NCI-H2196 (cell line): ENCODE measurements around the gene ACAD8.

Experiments used
- DNase-seq: peaks from one replicate; lab custom pipeline; 2025; ENCODE audit not compliant: unreplicated experiment; lab: John Stamatoyannopoulos, UW

ACAD8 gene

GRCh38 chr11:134288486-134288885 is 35.1 kb downstream of the ACAD8 start:
- DNase-seq, result no peak

DNA sequence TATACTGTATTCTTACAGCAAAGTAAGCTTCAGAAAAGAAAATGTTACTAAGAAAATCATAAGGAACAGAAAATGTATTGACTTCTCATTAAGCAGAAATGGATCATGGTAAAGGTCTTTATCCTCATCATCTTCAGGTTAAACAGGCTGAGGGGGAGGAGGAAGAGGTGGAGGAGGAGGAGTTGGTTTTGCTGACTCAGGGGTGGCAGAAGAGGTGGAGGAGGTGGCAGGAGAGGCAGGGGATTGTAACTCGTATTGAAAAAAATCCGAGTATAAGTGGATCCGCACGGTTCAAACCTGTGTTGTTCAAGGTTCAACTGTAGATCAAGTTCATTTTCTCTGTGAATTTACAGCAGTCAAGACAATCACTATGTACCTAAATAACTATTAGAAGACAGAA is 35.8 kb downstream of the ACAD8 start:
- DNase-seq, result no peak

GRCh38 chr11:134289789-134290188 is 36.4 kb downstream of the ACAD8 start:
- DNase-seq, result no peak

DNA sequence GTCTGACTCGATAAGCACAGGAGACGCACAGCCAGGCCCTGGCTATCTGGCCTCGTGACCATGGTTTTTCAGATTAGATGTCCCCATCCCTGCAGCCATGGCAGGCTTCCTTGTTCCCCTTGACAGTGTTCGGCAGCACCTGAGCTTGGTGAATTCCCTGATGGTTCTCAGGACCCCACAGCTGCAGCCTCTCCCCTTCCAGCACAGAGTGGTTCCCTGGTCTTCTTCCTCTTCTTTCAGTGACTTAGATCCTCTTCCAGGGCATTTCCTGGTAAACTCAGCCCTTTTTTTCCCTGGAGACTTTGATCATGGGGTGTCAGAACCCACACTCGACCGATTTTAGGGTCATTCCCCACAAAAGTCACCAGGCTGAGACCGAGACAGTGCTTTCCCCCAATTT is 37.3 kb downstream of the ACAD8 start:
- DNase-seq, result no peak

GRCh38 chr11:134291196-134291595 is 37.8 kb downstream of the ACAD8 start:
- no peak for DNase-seq

DNA sequence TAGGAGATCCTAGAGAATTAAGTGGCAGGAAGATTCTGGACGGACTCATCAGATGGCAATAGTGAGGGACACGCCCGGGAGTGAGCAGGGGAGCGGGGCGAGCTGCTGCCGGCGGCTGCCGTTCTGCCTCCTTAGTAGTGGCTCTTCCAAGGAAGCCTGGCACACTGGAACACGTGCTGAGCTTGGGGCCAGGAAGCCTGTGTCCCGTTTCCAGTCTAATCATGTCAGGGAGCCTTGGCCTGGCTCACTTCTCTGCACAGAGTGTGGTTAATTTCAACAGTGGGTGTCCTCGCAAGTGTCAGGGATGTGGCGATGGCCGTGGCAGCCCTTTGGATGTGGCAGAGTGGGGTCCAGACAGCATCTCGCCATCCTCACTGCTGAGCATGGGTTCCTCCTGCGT is 39.3 kb downstream of the ACAD8 start:
- no peak for DNase-seq

- DNase-seq, result no peak
Measured at GRCh38 chr11:134293119-134294113, 40.0 kb downstream of the ACAD8 start.

GRCh38 chr11:134294664-134295063 is 41.3 kb downstream of the ACAD8 start:
- no peak for DNase-seq

- DNase-seq, result no peak
Measured at GRCh38 chr11:134312223-134312622, 58.9 kb downstream of the ACAD8 start.

- no peak for DNase-seq
Measured at GRCh38 chr11:134312807-134313206, 59.4 kb downstream of the ACAD8 start.

- no peak for DNase-seq
Measured at GRCh38 chr11:134313379-134313778, 60.0 kb downstream of the ACAD8 start.

- DNase-seq, result no peak
Measured at GRCh38 chr11:134313821-134314607, 60.6 kb downstream of the ACAD8 start.
